Naive thymus-derived CD4-positive, alpha-beta T cell (primary cell): ENCODE measurements around the gene IRAK2. TPM values are rescaled to one million over a fixed set of nuclear protein-coding genes. Genes with fewer than 3 reads are reported as not detected.
"Not testable (repeated sequence)": the region's sequence is repeated elsewhere in the genome, so short reads cannot be mapped to it uniquely, and the experiment has no call there.

Experiments used
- ATAC-seq: fragments of 150-1000 bp; cut with Tn5 transposase; 2 replicates; pipeline ENCODE4 v1.10.0; 2021; ENCODE audit warnings: mild to moderate bottlenecking, moderate library complexity
- CTCF ChIA-PET: fragments of 350-600 bp; sonication (Branson Sonifier 250); formaldehyde crosslinking; loops from one replicate; lab custom pipeline; 2021; ENCODE audit warnings: antibody characterized with exemption; lab: Charles Lee
- POLR2A ChIA-PET: fragments of 350-600 bp; sonication (Branson Sonifier 250); formaldehyde crosslinking; loops from one replicate; lab custom pipeline; 2021; ENCODE audit warnings: antibody characterized with exemption, inconsistent platforms; lab: Charles Lee
- DNase-seq, 9 donors: peaks; one replicate each; pipeline versions ENCODE4 v3.0.0 to v3.0.0-alpha.2; 2020 to 2022; ENCODE audit warnings: mixed read lengths in 1 of 9
- H3K27ac ChIP-seq: one replicate; pipeline ENCODE4 v1.7.0; 2013; ENCODE audit warnings: mild to moderate bottlenecking, low read depth, low read length, moderate library complexity
- H3K27me3 ChIP-seq, 2 donors: one replicate each; pipeline ENCODE4 v1.7.0; 2013; ENCODE audit warnings: low read length in 2 of 2, mild to moderate bottlenecking in 2 of 2, moderate library complexity in 2 of 2; ENCODE audit not compliant: control insufficient read depth in 2 of 2, insufficient read depth in 2 of 2
- H3K36me3 ChIP-seq, 3 experiments: 1 replicate in 2 of 3; 2 replicates in 1 of 3; pipeline ENCODE4 v1.7.0; 2013; ENCODE audit warnings: low read length in 3 of 3, mild to moderate bottlenecking in 3 of 3, moderate library complexity in 1 of 3; ENCODE audit not compliant: insufficient read depth in 3 of 3, control insufficient read depth in 2 of 3
- H3K4me1 ChIP-seq, 2 donors: one replicate each; pipeline ENCODE4 v1.7.0; 2013; ENCODE audit warnings: low read length in 2 of 2, mild to moderate bottlenecking in 2 of 2, moderate library complexity in 1 of 2; ENCODE audit not compliant: control insufficient read depth in 2 of 2, insufficient read depth in 2 of 2
- H3K4me3 ChIP-seq: 2 replicates; pipeline ENCODE4 v1.7.0; 2013; ENCODE audit warnings: mild to moderate bottlenecking, low read length
- H3K9me3 ChIP-seq, 3 experiments: 1 replicate in 2 of 3; 2 replicates in 1 of 3; pipeline ENCODE4 v1.7.0; 2013; ENCODE audit warnings: low read length in 3 of 3; ENCODE audit not compliant: control insufficient read depth in 2 of 3
- H3K27ac Mint-ChIP-seq, 9 donors: one replicate each; pipeline ENCODE4 v1.8.0; 2020 to 2022; ENCODE audit warnings: mixed read lengths in 9 of 9, mild to moderate bottlenecking in 8 of 9, moderate library complexity in 5 of 9, inconsistent platforms in 2 of 9
- H3K27me3 Mint-ChIP-seq, 5 donors: one replicate each; pipeline ENCODE4 v1.8.0; 2021 to 2022; ENCODE audit warnings: mixed read lengths in 5 of 5, mild to moderate bottlenecking in 1 of 5
- H3K36me3 Mint-ChIP-seq, 5 donors: one replicate each; pipeline ENCODE4 v1.8.0; 2020 to 2022; ENCODE audit warnings: mixed read lengths in 5 of 5, mild to moderate bottlenecking in 3 of 5, inconsistent platforms in 1 of 5
- H3K4me1 Mint-ChIP-seq, 7 donors: one replicate each; pipeline ENCODE4 v1.8.0; 2020 to 2022; ENCODE audit warnings: mixed read lengths in 7 of 7, mild to moderate bottlenecking in 3 of 7, inconsistent platforms in 1 of 7
- H3K4me3 Mint-ChIP-seq, 10 donors: one replicate each; pipeline ENCODE4 v1.8.0; 2020 to 2022; ENCODE audit warnings: mild to moderate bottlenecking in 10 of 10, mixed read lengths in 10 of 10, moderate library complexity in 6 of 10, inconsistent platforms in 2 of 10
- H3K9me3 Mint-ChIP-seq, 11 donors: one replicate each; pipeline ENCODE4 v1.8.0; 2020 to 2022; ENCODE audit warnings: mixed read lengths in 11 of 11, mild to moderate bottlenecking in 4 of 11, inconsistent platforms in 1 of 11, moderate library complexity in 1 of 11
- intact Hi-C, 2 donors: fragments of 100-400 bp; cut with micrococcal nuclease; formaldehyde crosslinking; loops; one replicate each; pipeline ENCODE4 v1.15.1; 2023
- polyA plus RNA-seq, 2 donors: library from polyadenylated mRNA; unstranded; fragments of 300-500 nt; fragmentation: Illumina TruSeq; gene quantifications; one replicate each; pipeline ENCODE4 v1.2.3, GENCODE V29; 2021
- total RNA-seq, 6 experiments: library from RNA in 5 of 6; stranded (reverse) in 5 of 6; gene quantifications; 1 replicate in 5 of 6; 2 replicates in 1 of 6; pipeline ENCODE4 v1.2.3 and lab custom pipeline; 2021 to 2026

The IRAK2 gene
- total and polyA plus RNA-seq, 7 experiments from 2014 or later, result 1.5 to 4.8 (median 2.3) TPM

GRCh38 chr3:10173095-10173925 lies 8.6 kb downstream of the IRAK2 start:
- Mint-ChIP-seq H3K27me3 (no peaks in the 10 kb centered on the region), H3K36me3 (peaks cover 0 to 29% (median 17%) of the 10 kb centered on the region in 5 donors), H3K4me1 (peaks cover 5 to 22% (median 11%) of the 10 kb centered on the region in 7 donors), H3K4me3 (no peak overlapping the region), H3K9me3 (peaks cover 0 to 12% (median 6%) of the 10 kb centered on the region in 11 donors), H3K27ac (peak overlapping the region in 5 of 9 donors; percentile 18 to 70 (median 53))
- ChIA-PET CTCF (interaction anchor here (0.6 to 1.8 kb wide), 2 partner anchors 13 to 110 kb away, joined by 3 to 6 read pairs; no protein-coding TSS in a partner anchor), POLR2A (interaction anchor here (0.8 to 1.7 kb wide), 2 partner anchors 19 to 50 kb away, joined by 3 to 7 read pairs; no protein-coding TSS in a partner anchor)
- no peaks in the 10 kb centered on the region for H3K4me1 ChIP-seq
- H3K4me3 ChIP-seq, result no peak overlapping the region
- ATAC-seq, result no peak
- no peak overlapping the region for H3K27ac ChIP-seq
- intact Hi-C loops, result no loop called here
- no peak for DNase-seq
- H3K36me3 ChIP-seq, result no peaks in the 10 kb centered on the region
- H3K9me3 ChIP-seq, result peaks cover 0 to 8% (median 0%) of the 10 kb centered on the region in 3 experiments
- no peaks in the 10 kb centered on the region for H3K27me3 ChIP-seq

- Mint-ChIP-seq H3K27ac (peak overlapping the region in 6 of 9 donors; percentile 18 to 66 (median 54)), H3K27me3 (no peaks in the 10 kb centered on the region), H3K9me3 (peaks cover 0 to 7% (median 2%) of the 10 kb centered on the region in 11 donors), H3K36me3 (peaks cover 0 to 24% (median 11%) of the 10 kb centered on the region in 5 donors), H3K4me3 (peak overlapping the region in 1 of 10 donors; percentile 1), H3K4me1 (peaks cover 5 to 21% (median 6%) of the 10 kb centered on the region in 7 donors)
- H3K4me1 ChIP-seq, result no peaks in the 10 kb centered on the region
- ChIA-PET POLR2A (interaction anchor here (1.6 to 1.7 kb wide), 2 partner anchors 19 to 25 kb away, joined by 3 to 7 read pairs; no protein-coding TSS in a partner anchor), CTCF (interaction anchor here (0.6 to 1.8 kb wide), 2 partner anchors 12 to 109 kb away, joined by 3 to 6 read pairs; no protein-coding TSS in a partner anchor)
- intact Hi-C loops, result no loop called here
- H3K27ac ChIP-seq, result no peak overlapping the region
- DNase-seq (peak in 1 of 9 donors; percentile 33), ATAC-seq (peak; percentile 91)
- peaks cover 0 to 2% (median 0%) of the 10 kb centered on the region in 3 experiments for H3K9me3 ChIP-seq
- H3K27me3 ChIP-seq, result no peaks in the 10 kb centered on the region
- no peaks in the 10 kb centered on the region for H3K36me3 ChIP-seq
- H3K4me3 ChIP-seq, result no peak overlapping the region
Measured at GRCh38 chr3:10173926-10174435, 9.3 kb downstream of the IRAK2 start.

- CTCF ChIA-PET, result interaction anchor here (0.6 kb wide), 1 partner anchor 15 kb away, joined by 4 read pairs; no protein-coding TSS in a partner anchor
Measured at GRCh38 chr3:10175334-10175733, 10.6 kb downstream of the IRAK2 start.

GRCh38 chr3:10176150-10176549 lies 11.4 kb downstream of the IRAK2 start:
- peak overlapping the region in 1 of 9 donors; percentile 41 for H3K27ac Mint-ChIP-seq
- CTCF ChIA-PET, intact Hi-C loops: not testable (repeated sequence)

More at GRCh38 chr3:10175334-10175733, 10.6 kb downstream of the IRAK2 start:
- intact Hi-C loops, H3K27me3 Mint-ChIP-seq, H3K4me3 Mint-ChIP-seq, H3K4me3 ChIP-seq, H3K27me3 ChIP-seq, H3K9me3 ChIP-seq, H3K27ac Mint-ChIP-seq, DNase-seq, ATAC-seq, H3K9me3 Mint-ChIP-seq, H3K36me3 ChIP-seq, H3K4me1 ChIP-seq, H3K27ac ChIP-seq: not testable (repeated sequence)
- POLR2A ChIA-PET, result interaction anchor here (0.6 to 1.6 kb wide), 3 partner anchors 24 to 121 kb away, joined by 3 to 8 read pairs (median 4); no protein-coding TSS in a partner anchor
- Mint-ChIP-seq H3K36me3 (peaks cover 0 to 20% (median 4%) of the 10 kb centered on the region in 5 donors), H3K4me1 (peaks cover 4 to 24% (median 12%) of the 10 kb centered on the region in 7 donors)

DNA sequence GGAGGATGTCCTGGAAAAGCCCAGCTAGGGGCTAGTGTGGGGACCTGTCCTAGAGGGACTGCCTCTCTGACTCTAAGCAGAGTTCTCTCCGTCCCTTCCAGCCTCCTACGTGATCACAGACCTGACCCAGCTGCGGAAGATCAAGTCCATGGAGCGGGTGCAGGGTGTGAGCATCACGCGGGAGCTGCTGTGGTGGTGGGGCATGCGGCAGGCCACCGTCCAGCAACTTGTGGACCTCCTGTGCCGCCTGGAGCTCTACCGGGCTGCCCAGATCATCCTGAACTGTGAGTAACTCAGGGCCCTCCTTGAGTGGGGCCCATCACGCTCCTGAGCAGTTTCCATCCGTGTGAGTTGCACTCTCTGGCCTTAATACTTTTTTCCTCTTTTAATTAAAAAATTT lies 13.0 kb downstream of the IRAK2 start:
- Histone ChIP-seq H3K4me1 (no peaks in the 10 kb centered on the region), H3K27ac (no peak overlapping the region), H3K36me3 (no peaks in the 10 kb centered on the region), H3K27me3 (no peaks in the 10 kb centered on the region), H3K4me3 (no peak overlapping the region), H3K9me3 (no peaks in the 10 kb centered on the region)
- ChIA-PET POLR2A (interaction anchor here (3.0 kb wide), 1 partner anchor 17 kb away, joined by 8 read pairs; no protein-coding TSS in a partner anchor), CTCF (interaction anchor here (0.7 kb wide), 2 partner anchors 9 to 16 kb away, joined by 3 read pairs; no protein-coding TSS in a partner anchor)
- peaks cover 0 to 28% (median 21%) of the 10 kb centered on the region in 7 donors for H3K4me1 Mint-ChIP-seq
- ATAC-seq, result no peak
- no peaks in the 10 kb centered on the region for H3K27me3 Mint-ChIP-seq
- DNase-seq, result no peak
- H3K4me3 Mint-ChIP-seq, result no peak overlapping the region
- no peaks in the 10 kb centered on the region for H3K9me3 Mint-ChIP-seq
- H3K27ac Mint-ChIP-seq, result no peak overlapping the region
- intact Hi-C loops, result no loop called here
- peaks cover 0 to 24% (median 4%) of the 10 kb centered on the region in 5 donors for H3K36me3 Mint-ChIP-seq

More at GRCh38 chr3:10176150-10176549, 11.4 kb downstream of the IRAK2 start:
- Mint-ChIP-seq H3K36me3 (peaks cover 0 to 21% (median 4%) of the 10 kb centered on the region in 5 donors), H3K4me1 (peaks cover 0 to 22% (median 15%) of the 10 kb centered on the region in 7 donors)
- DNase-seq, H3K36me3 ChIP-seq, ATAC-seq, H3K4me3 ChIP-seq, H3K9me3 ChIP-seq, H3K9me3 Mint-ChIP-seq, H3K27ac ChIP-seq, H3K4me1 ChIP-seq, H3K27me3 Mint-ChIP-seq, H3K4me3 Mint-ChIP-seq, H3K27me3 ChIP-seq: not testable (repeated sequence)
- POLR2A ChIA-PET, result interaction anchor here (1.4 kb wide), 1 partner anchor 55 kb away, joined by 5 read pairs; no protein-coding TSS in a partner anchor

DNA sequence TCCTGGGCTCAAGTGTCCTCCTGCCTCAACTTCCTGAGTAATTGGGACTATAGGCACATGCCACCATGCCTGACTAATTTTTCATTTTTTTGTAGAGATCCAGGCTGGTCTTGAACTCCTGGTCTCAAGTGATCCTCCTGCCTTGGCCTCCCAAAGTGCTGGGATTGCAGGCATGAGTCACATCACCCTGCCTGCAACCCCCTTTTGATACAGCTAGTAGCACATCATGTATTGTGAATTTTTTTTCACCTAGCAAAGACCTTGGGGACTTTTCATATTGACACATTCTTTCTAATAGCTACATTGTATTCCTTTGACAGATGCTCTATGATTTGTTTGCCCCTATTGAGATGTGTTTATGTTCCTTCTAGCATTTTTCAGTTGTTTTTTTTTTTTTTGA lies 14.2 kb downstream of the IRAK2 start:
- H3K36me3 ChIP-seq, result no peaks in the 10 kb centered on the region
- Mint-ChIP-seq H3K9me3 (no peaks in the 10 kb centered on the region), H3K27ac (peak overlapping the region in 2 of 9 donors; percentile 52 to 57), H3K27me3 (no peaks in the 10 kb centered on the region), H3K36me3 (peaks cover 0 to 26% (median 4%) of the 10 kb centered on the region in 5 donors), H3K4me3 (no peak overlapping the region), H3K4me1 (peaks cover 0 to 26% (median 16%) of the 10 kb centered on the region in 7 donors)
- ChIA-PET CTCF (interaction anchor here (0.6 to 1.4 kb wide), 3 partner anchors 15 to 20 kb away, joined by 3 to 4 read pairs (median 3); no protein-coding TSS in a partner anchor), POLR2A (interaction anchor here (1.1 to 3.0 kb wide), 2 partner anchors 13 to 16 kb away, joined by 3 to 8 read pairs; no protein-coding TSS in a partner anchor)
- intact Hi-C loops, result no loop called here
- H3K9me3 ChIP-seq, result no peaks in the 10 kb centered on the region
- no peak for ATAC-seq
- DNase-seq, result no peak
- H3K4me3 ChIP-seq, result no peak overlapping the region
- no peak overlapping the region for H3K27ac ChIP-seq
- no peaks in the 10 kb centered on the region for H3K4me1 ChIP-seq
- H3K27me3 ChIP-seq, result no peaks in the 10 kb centered on the region
